Astrocyte of the cerebellum (primary cell): Measurements from ENCODE around the gene AGBL5.

Experiments used
- DNase-seq: peaks from one replicate; pipeline ENCODE4 v3.0.0-alpha.2; 2011; ENCODE audit warnings: low read depth
- H3K4me3 ChIP-seq: 2 replicates; pipeline ENCODE4 v1.5.1; 2011; ENCODE audit warnings: mild to moderate bottlenecking, low read depth, low read length, moderate library complexity
- CTCF ChIP-seq: IDR thresholded peaks from 2 replicates; pipeline ENCODE4 v1.5.1; 2012; ENCODE audit warnings: low read length, low read depth, moderate library complexity, mild to moderate bottlenecking; ENCODE audit errors: missing control alignments
- in situ Hi-C: cut with HindIII; loops from 2 replicates; pipeline ENCODE4 v1.10.0; 2017; ENCODE audit warnings: low sequenced_read_pairs

The AGBL5 gene

DNA sequence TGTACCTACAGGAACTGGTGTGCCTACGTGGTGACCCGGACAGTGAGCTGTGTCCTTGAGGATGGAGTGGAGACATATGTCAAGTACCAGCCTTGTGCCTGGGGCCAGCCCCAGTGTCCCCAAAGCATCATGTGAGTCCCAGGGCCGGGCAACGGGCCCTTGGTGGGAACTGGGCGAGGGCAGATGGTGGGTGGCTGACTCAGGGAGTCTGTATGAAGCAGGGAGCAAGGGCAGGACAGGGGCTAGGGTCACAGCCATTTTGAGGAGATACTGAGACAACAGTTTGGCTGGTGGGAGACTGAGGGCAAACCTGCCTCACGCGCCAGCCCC lies 28.6 kb downstream of the AGBL5 start:
- TF ChIP-seq CTCF = no peak
- H3K4me3 ChIP-seq = peak overlapping the region; percentile 63
- in situ Hi-C loops = no loop called here
- DNase-seq = no peak

DNA sequence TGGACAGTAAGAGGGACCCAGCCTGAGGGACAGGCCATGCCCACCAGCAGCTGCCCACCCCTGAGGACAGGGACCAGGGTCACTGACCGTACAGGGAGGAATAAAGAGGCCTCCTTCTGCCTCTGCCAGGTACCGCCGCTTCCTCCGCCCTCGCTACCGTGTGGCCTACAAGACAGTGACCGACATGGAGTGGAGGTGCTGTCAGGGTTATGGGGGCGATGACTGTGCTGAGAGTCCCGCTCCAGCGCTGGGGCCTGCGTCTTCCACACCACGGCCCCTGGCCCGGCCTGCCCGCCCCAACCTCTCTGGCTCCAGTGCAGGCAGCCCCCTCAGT lies 29.1 kb downstream of the AGBL5 start:
- TF ChIP-seq CTCF = no peak
- in situ Hi-C loops = no loop called here
- H3K4me3 ChIP-seq = peak overlapping the region; percentile 63
- DNase-seq = no peak

DNA sequence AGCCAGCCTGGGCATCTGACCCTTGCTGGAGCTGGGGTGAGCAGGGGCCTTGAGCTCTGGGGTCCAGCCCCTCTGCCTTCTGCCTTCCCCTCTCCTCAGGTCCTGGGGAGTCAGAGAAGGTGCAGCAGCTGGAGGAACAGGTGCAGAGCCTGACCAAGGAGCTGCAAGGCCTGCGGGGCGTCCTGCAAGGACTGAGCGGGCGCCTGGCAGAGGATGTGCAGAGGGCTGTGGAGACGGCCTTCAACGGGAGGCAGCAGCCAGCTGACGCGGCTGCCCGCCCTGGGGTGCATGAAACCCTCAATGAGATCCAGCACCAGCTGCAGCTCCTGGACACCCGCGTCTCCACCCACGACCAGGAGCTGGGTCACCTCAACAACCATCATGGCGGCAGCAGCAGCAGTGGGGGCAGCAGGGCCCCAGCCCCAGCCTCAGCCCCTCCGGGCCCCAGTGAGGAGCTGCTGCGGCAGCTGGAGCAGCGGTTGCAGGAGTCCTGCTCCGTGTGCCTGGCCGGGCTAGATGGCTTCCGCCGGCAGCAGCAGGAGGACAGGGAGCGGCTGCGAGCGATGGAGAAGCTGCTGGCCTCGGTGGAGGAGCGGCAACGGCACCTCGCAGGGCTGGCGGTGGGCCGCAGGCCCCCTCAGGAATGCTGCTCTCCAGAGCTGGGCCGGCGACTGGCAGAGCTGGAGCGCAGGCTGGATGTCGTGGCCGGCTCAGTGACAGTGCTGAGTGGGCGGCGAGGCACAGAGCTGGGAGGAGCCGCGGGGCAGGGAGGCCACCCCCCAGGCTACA lies 30.7 kb downstream of the AGBL5 start:
- in situ Hi-C loops = no loop called here
- no peak for DNase-seq
- H3K4me3 ChIP-seq = no peak overlapping the region
- TF ChIP-seq CTCF = no peak

GRCh38 chr2:27082773-27083409 lies 31.4 kb downstream of the AGBL5 start:
- DNase-seq = no peak
- TF ChIP-seq CTCF = no peak
- in situ Hi-C loops = no loop called here
- no peak overlapping the region for H3K4me3 ChIP-seq

DNA sequence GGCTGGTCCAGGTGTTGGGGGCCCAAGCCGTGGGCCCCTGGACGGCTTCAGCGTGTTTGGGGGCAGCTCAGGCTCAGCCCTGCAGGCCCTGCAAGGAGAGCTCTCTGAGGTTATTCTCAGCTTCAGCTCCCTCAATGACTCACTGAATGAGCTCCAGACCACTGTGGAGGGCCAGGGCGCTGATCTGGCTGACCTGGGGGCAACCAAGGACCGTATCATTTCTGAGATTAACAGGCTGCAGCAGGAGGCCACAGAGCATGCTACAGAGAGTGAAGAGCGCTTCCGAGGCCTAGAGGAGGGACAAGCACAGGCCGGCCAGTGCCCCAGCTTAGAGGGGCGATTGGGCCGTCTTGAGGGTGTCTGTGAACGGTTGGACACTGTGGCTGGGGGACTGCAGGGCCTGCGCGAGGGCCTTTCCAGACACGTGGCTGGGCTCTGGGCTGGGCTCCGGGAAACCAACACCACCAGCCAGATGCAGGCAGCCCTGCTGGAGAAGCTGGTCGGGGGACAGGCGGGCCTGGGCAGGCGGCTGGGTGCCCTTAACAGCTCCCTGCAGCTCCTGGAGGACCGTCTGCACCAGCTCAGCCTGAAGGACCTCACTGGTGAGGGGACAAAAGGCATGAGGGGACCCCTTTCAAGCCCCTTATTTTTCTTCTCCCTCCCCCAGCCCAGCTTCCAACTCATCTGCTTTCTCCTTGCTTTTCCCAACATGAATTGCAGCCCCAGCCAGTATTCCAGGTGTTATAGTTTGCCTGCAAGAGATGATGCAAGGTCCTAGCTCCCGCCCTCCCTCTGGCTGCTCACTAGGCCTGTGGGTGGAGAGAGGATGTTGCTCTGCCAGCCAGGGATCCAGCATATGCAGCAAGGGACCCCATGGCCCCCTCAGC lies 32.2 kb downstream of the AGBL5 start:
- no peak for TF ChIP-seq CTCF
- H3K4me3 ChIP-seq = no peak overlapping the region
- in situ Hi-C loops = no loop called here
- no peak for DNase-seq

GRCh38 chr2:27084297-27085061 lies 33.0 kb downstream of the AGBL5 start:
- no peak overlapping the region for H3K4me3 ChIP-seq
- no peak for TF ChIP-seq CTCF
- in situ Hi-C loops = no loop called here
- DNase-seq = no peak
